Natural killer cell (primary cell): ENCODE data around the gene KDM7A. TPM values are rescaled to one million over a fixed set of nuclear protein-coding genes. Genes with fewer than 3 reads are reported as not detected.

Experiments used
- ATAC-seq, 3 donors: fragments of 150-1000 bp in 2 of 3; fragments of 200-7000 bp in 1 of 3; cut with Tn5 transposase; 1 replicate in 1 of 3; 2 replicates in 2 of 3; pipeline ENCODE4 v1.10.0; 2021; ENCODE audit warnings: mild to moderate bottlenecking in 2 of 3, moderate library complexity in 2 of 3
- DNase-seq, 2 donors: peaks; one replicate each; pipeline versions ENCODE4 v3.0.0 to v3.0.0-alpha.2; 2013 to 2021; ENCODE audit warnings: mixed read lengths in 1 of 2
- H3K27ac ChIP-seq: one replicate; pipeline ENCODE4 v1.5.1; 2013; ENCODE audit warnings: mild to moderate bottlenecking, low read length
- H3K27me3 ChIP-seq: one replicate; pipeline ENCODE4 v1.6.1; 2013; ENCODE audit warnings: low read length; ENCODE audit not compliant: control insufficient read depth, insufficient read depth
- H3K36me3 ChIP-seq: one replicate; pipeline ENCODE4 v1.6.1; 2013; ENCODE audit warnings: low read length; ENCODE audit not compliant: control insufficient read depth, insufficient read depth
- H3K4me1 ChIP-seq: one replicate; pipeline ENCODE4 v1.6.1; 2013; ENCODE audit warnings: low read length; ENCODE audit not compliant: control insufficient read depth, insufficient read depth
- H3K4me3 ChIP-seq: one replicate; pipeline ENCODE4 v1.5.1; 2013; ENCODE audit warnings: low read length
- H3K9me3 ChIP-seq: one replicate; pipeline ENCODE4 v1.6.1; 2013; ENCODE audit warnings: low read length; ENCODE audit not compliant: control insufficient read depth, insufficient read depth
- H3K27ac Mint-ChIP-seq, 2 donors: one replicate each; pipeline ENCODE4 v1.8.0; 2022; ENCODE audit warnings: mild to moderate bottlenecking in 2 of 2, mixed read lengths in 2 of 2, moderate library complexity in 1 of 2
- H3K27me3 Mint-ChIP-seq, 2 donors: one replicate each; pipeline ENCODE4 v1.8.0; 2022; ENCODE audit warnings: low read depth in 2 of 2, mixed read lengths in 2 of 2
- H3K36me3 Mint-ChIP-seq: one replicate; pipeline ENCODE4 v1.8.0; 2022; ENCODE audit warnings: mixed read lengths
- H3K4me1 Mint-ChIP-seq, 2 donors: one replicate each; pipeline ENCODE4 v1.8.0; 2022; ENCODE audit warnings: mixed read lengths in 2 of 2
- H3K4me3 Mint-ChIP-seq: one replicate; pipeline ENCODE4 v1.8.0; 2022; ENCODE audit warnings: mild to moderate bottlenecking, moderate library complexity, mixed read lengths
- H3K9me3 Mint-ChIP-seq, 2 donors: one replicate each; pipeline ENCODE4 v1.8.0; 2022; ENCODE audit warnings: mixed read lengths in 2 of 2
- CTCF ChIP-seq: fragments of 200-600 bp; IDR thresholded peaks from one replicate; pipeline ENCODE4 v1.8.0; 2022; ENCODE audit warnings: antibody characterized with exemption
- WGBS: methylation state at CpG from one replicate; pipeline ENCODE4 v1.1.7; 2013; ENCODE audit warnings: missing lambda C conversion rate; ENCODE audit not compliant: insufficient coverage; 5-methylcytosine and 5-hydroxymethylcytosine counted together
- intact Hi-C: fragments of 100-400 bp; cut with micrococcal nuclease; formaldehyde crosslinking; loops from one replicate; pipeline ENCODE4 v1.14.2; 2022
- total RNA-seq, 4 donors: library from RNA; stranded (reverse); fragments of 120-200 nt in 1 of 4; gene quantifications; one replicate each; pipeline versions ENCODE4 v1.2.3 to v1.2.4, GENCODE V29; 2013 to 2022

KDM7A gene
- total RNA-seq, 3 donors from 2014 or later (not counting 1 experiment from before 2014, with no cell fraction given) = 25.2 to 38.1 (median 36.1) TPM

- Mint-ChIP-seq H3K27ac (peak overlapping the region in 1 of 2 donors; percentile 39), H3K36me3 (no peaks in the 10 kb centered on the region), H3K4me3 (no peak overlapping the region), H3K27me3 (no peaks in the 10 kb centered on the region), H3K9me3 (no peaks in the 10 kb centered on the region), H3K4me1 (peaks cover 53 to 54% of the 10 kb centered on the region in 2 donors)
- ATAC-seq (no peak), DNase-seq (no peak)
- Histone ChIP-seq H3K27me3 (no peaks in the 10 kb centered on the region), H3K27ac (no peak overlapping the region), H3K9me3 (no peaks in the 10 kb centered on the region), H3K4me1 (peaks cover 7% of the 10 kb centered on the region), H3K4me3 (no peak overlapping the region), H3K36me3 (peaks cover 3% of the 10 kb centered on the region)
- WGBS = 81% methylated on average over 2 of the region's 2 CpGs
- intact Hi-C loops = no loop called here
- TF ChIP-seq CTCF = no peak
Measured at GRCh38 chr7:140160308-140160707, 16.5 kb downstream of the KDM7A start.

- Histone ChIP-seq H3K4me3 (no peak overlapping the region), H3K36me3 (peaks cover 3% of the 10 kb centered on the region), H3K4me1 (peaks cover 7% of the 10 kb centered on the region), H3K27ac (no peak overlapping the region), H3K9me3 (no peaks in the 10 kb centered on the region), H3K27me3 (no peaks in the 10 kb centered on the region)
- DNase-seq = no peak
- no peak for ATAC-seq
- H3K4me1 Mint-ChIP-seq = peaks cover 47 to 50% of the 10 kb centered on the region in 2 donors
- H3K36me3 Mint-ChIP-seq = no peaks in the 10 kb centered on the region
- 100% methylated on average over 3 of the region's 3 CpGs for WGBS
- no peak overlapping the region for H3K27ac Mint-ChIP-seq
- no peak for TF ChIP-seq CTCF
- no peak overlapping the region for H3K4me3 Mint-ChIP-seq
- intact Hi-C loops = no loop called here
- no peaks in the 10 kb centered on the region for H3K27me3 Mint-ChIP-seq
- H3K9me3 Mint-ChIP-seq = no peaks in the 10 kb centered on the region
Measured at GRCh38 chr7:140159497-140159896, 17.3 kb downstream of the KDM7A start.

- ATAC-seq = peak in 2 of 3 donors; percentile 37 to 46
- Mint-ChIP-seq H3K27me3 (no peaks in the 10 kb centered on the region), H3K4me3 (no peak overlapping the region), H3K9me3 (no peaks in the 10 kb centered on the region), H3K27ac (no peak overlapping the region), H3K36me3 (no peaks in the 10 kb centered on the region), H3K4me1 (peaks cover 46 to 57% of the 10 kb centered on the region in 2 donors)
- TF ChIP-seq CTCF = no peak
- no peak overlapping the region for H3K27ac ChIP-seq
- intact Hi-C loops = no loop called here
- no peaks in the 10 kb centered on the region for H3K9me3 ChIP-seq
- peaks cover 3% of the 10 kb centered on the region for H3K36me3 ChIP-seq
- no peak overlapping the region for H3K4me3 ChIP-seq
- DNase-seq = no peak
- H3K4me1 ChIP-seq = peaks cover 7% of the 10 kb centered on the region
- H3K27me3 ChIP-seq = no peaks in the 10 kb centered on the region
- WGBS = 71% methylated on average over 2 of the region's 2 CpGs
Measured at GRCh38 chr7:140156460-140157080, 20.2 kb downstream of the KDM7A start.

GRCh38 chr7:140155428-140155827 lies 21.4 kb downstream of the KDM7A start:
- H3K36me3 ChIP-seq = peaks cover 3% of the 10 kb centered on the region
- ATAC-seq (no peak), DNase-seq (no peak)
- Mint-ChIP-seq H3K36me3 (no peaks in the 10 kb centered on the region), H3K4me3 (no peak overlapping the region), H3K27me3 (no peaks in the 10 kb centered on the region), H3K9me3 (no peaks in the 10 kb centered on the region), H3K27ac (no peak overlapping the region), H3K4me1 (peaks cover 42 to 58% of the 10 kb centered on the region in 2 donors)
- H3K27me3 ChIP-seq = no peaks in the 10 kb centered on the region
- intact Hi-C loops = no loop called here
- WGBS = 98% methylated on average over 4 of the region's 4 CpGs
- no peaks in the 10 kb centered on the region for H3K9me3 ChIP-seq
- H3K27ac ChIP-seq = no peak overlapping the region
- no peak overlapping the region for H3K4me3 ChIP-seq
- TF ChIP-seq CTCF = no peak
- peaks cover 6% of the 10 kb centered on the region for H3K4me1 ChIP-seq
